OCI-LY1 (cell line): Measurements from ENCODE around the gene OSMR.

Source experiments
- EZH2 ChIP-seq: fragments of 200-600 bp; sonication (generic), shearing (Covaris generic); IDR thresholded peaks from 2 replicates; pipeline ENCODE4 v1.8.0; 2017; ENCODE audit warnings: borderline replicate concordance, mixed run types, mild to moderate bottlenecking, antibody characterized with exemption, low read length, moderate library complexity, mixed read lengths
- TF ChIP-seq, protein P1 (sequence below): fragments of 200-600 bp; sonication (generic), shearing (Covaris generic); IDR thresholded peaks from 2 replicates; pipeline ENCODE4 v1.5.1; 2017; ENCODE audit warnings: mild to moderate bottlenecking, antibody characterized with exemption, low read length, moderate library complexity, mixed read lengths

DNA sequence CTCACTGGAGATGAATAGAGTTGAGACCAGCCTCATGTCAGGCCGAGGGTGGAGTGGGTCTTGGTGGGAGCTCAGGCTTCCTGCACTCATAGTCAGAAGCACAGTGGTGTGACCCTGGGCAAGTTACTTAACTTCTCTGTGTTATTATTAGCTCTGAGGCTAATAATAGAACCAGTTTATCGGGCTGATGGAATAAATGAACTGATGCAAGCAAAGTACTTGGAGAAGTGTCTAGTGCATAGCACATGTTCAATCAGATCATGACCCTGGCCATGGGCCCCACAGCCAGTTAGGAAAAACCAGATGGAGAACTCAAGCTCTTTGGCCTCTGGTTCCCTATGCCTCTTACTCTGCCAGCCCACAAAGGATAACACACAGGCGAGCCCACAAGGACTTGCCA, 45.3 kb upstream of the OSMR start:
- TF ChIP-seq, protein P1, sequence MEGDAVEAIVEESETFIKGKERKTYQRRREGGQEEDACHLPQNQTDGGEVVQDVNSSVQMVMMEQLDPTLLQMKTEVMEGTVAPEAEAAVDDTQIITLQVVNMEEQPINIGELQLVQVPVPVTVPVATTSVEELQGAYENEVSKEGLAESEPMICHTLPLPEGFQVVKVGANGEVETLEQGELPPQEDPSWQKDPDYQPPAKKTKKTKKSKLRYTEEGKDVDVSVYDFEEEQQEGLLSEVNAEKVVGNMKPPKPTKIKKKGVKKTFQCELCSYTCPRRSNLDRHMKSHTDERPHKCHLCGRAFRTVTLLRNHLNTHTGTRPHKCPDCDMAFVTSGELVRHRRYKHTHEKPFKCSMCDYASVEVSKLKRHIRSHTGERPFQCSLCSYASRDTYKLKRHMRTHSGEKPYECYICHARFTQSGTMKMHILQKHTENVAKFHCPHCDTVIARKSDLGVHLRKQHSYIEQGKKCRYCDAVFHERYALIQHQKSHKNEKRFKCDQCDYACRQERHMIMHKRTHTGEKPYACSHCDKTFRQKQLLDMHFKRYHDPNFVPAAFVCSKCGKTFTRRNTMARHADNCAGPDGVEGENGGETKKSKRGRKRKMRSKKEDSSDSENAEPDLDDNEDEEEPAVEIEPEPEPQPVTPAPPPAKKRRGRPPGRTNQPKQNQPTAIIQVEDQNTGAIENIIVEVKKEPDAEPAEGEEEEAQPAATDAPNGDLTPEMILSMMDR, result no peak
- no peak for TF ChIP-seq EZH2
